HepG2 (cell line): ENCODE data around the gene ARPIN. TPM values are rescaled to one million over a fixed set of nuclear protein-coding genes. Genes with fewer than 3 reads are reported as not detected.

Experiments used
- ADNP ChIP-seq: sonication (generic); formaldehyde crosslinking; IDR thresholded peaks from 2 replicates; pipeline ENCODE4 v1.4.0; 2020; ENCODE audit warnings: missing genetic modification reagents
- CENPBD1 ChIP-seq: sonication (generic); formaldehyde crosslinking; IDR thresholded peaks from 2 replicates; pipeline ENCODE4 v1.8.0; 2022; ENCODE audit warnings: missing genetic modification reagents, low read depth, mild to moderate bottlenecking, borderline replicate concordance
- HMGXB4 ChIP-seq, 2 experiments: sonication (generic) in 1 of 2; formaldehyde crosslinking in 1 of 2; IDR thresholded peaks; 2 replicates each; pipeline versions ENCODE4 v1.4.0 to v1.6.1; 2018 to 2020; ENCODE audit warnings: missing genetic modification reagents in 2 of 2, borderline replicate concordance in 1 of 2, low read depth in 1 of 2, mild to moderate bottlenecking in 1 of 2, missing biosample characterization in 1 of 2
- MZF1 ChIP-seq: sonication (generic); formaldehyde crosslinking; IDR thresholded peaks from 2 replicates; pipeline ENCODE4 v1.8.1; 2023; ENCODE audit warnings: mild to moderate bottlenecking, missing genetic modification reagents, borderline replicate concordance
- NR3C1 ChIP-seq: sonication (generic); formaldehyde crosslinking; IDR thresholded peaks from 2 replicates; pipeline ENCODE4 v1.4.0; 2020; ENCODE audit warnings: missing genetic modification reagents
- PHF8 ChIP-seq: sonication (generic); formaldehyde crosslinking; IDR thresholded peaks from 2 replicates; pipeline ENCODE4 v1.5.0; 2020; ENCODE audit warnings: missing genetic modification reagents
- SMARCC2 ChIP-seq: fragments of 450-650 bp; IDR thresholded peaks from 2 replicates; pipeline ENCODE4 v1.6.1; 2017; ENCODE audit warnings: antibody characterized with exemption, mild to moderate bottlenecking
- TOE1 ChIP-seq: sonication (generic); formaldehyde crosslinking; IDR thresholded peaks from 2 replicates; pipeline ENCODE4 v1.4.0; 2020; ENCODE audit warnings: mild to moderate bottlenecking, missing genetic modification reagents
- ZFP1 ChIP-seq: IDR thresholded peaks from 2 replicates; pipeline ENCODE4 v1.6.1; 2016
- ZFP82 ChIP-seq: sonication (generic); formaldehyde crosslinking; IDR thresholded peaks from 2 replicates; pipeline ENCODE4 v1.5.1; 2020; ENCODE audit warnings: mild to moderate bottlenecking, missing genetic modification reagents, borderline replicate concordance
- ZNF274 ChIP-seq: sonication (generic); formaldehyde crosslinking; IDR thresholded peaks from 2 replicates; pipeline ENCODE4 v1.5.1; 2020; ENCODE audit warnings: mild to moderate bottlenecking, missing genetic modification reagents
- ZNF296 ChIP-seq: sonication (generic); formaldehyde crosslinking; conservative IDR thresholded peaks from 2 replicates; pipeline ENCODE4 v1.5.0; 2020; ENCODE audit warnings: mild to moderate bottlenecking, missing genetic modification reagents
- ZNF546 ChIP-seq: sonication (generic); formaldehyde crosslinking; conservative IDR thresholded peaks from 2 replicates; pipeline ENCODE4 v1.8.1; 2023; ENCODE audit warnings: mild to moderate bottlenecking, missing genetic modification reagents
- polyA plus RNA-seq, 8 experiments: library from polyadenylated mRNA; depleted of rRNA in 3 of 8; stranded (reverse) in 7 of 8; unstranded in 1 of 8; fragments of >200 nt; fragmentation: Illumina TruSeq in 4 of 8; extraction: Trizol in 4 of 8; gene quantifications; 2 replicates each; pipeline versions ENCODE4 v1.2.1 to v1.2.3, GENCODE V29; 2011 to 2016; ENCODE audit warnings: low read depth in 4 of 8, missing spikeins in 1 of 8, mixed read lengths in 1 of 8; ENCODE audit not compliant: insufficient read depth in 1 of 8
- total RNA-seq, 5 experiments: library from RNA; depleted of rRNA; stranded (reverse); fragments of >200 nt; fragmentation: Illumina TruSeq; extraction: Trizol; gene quantifications; 2 replicates each; pipeline ENCODE4 v1.2.3, GENCODE V29; 2016; ENCODE audit warnings: low read depth in 1 of 5
- TF ChIP-seq, protein P1 (sequence below), 2 experiments: fragments of 450-650 bp in 1 of 2; sonication (generic) in 1 of 2; formaldehyde crosslinking in 1 of 2; IDR thresholded peaks; 2 replicates each; pipeline versions ENCODE4 v1.6.1 to v1.8.0; 2016 to 2022; ENCODE audit warnings: antibody characterized with exemption in 1 of 2, mild to moderate bottlenecking in 1 of 2, missing genetic modification reagents in 1 of 2
- TF ChIP-seq, protein P2 (sequence below): sonication (generic); formaldehyde crosslinking; IDR thresholded peaks from 2 replicates; pipeline ENCODE4 v1.8.1; 2023; ENCODE audit warnings: mild to moderate bottlenecking, missing genetic modification reagents
- TF ChIP-seq, protein P3 (sequence below): sonication (generic); formaldehyde crosslinking; IDR thresholded peaks from 2 replicates; pipeline ENCODE4 v1.4.0; 2020; ENCODE audit warnings: missing genetic modification reagents; ENCODE audit errors: not compliant biosample characterization

Gene ARPIN
- total and polyA plus RNA-seq, 2 of the 13 experiments (the other 11 are each of a cell fraction or from before 2014, with no cell fraction given), result 2.8 to 5.0 TPM

DNA sequence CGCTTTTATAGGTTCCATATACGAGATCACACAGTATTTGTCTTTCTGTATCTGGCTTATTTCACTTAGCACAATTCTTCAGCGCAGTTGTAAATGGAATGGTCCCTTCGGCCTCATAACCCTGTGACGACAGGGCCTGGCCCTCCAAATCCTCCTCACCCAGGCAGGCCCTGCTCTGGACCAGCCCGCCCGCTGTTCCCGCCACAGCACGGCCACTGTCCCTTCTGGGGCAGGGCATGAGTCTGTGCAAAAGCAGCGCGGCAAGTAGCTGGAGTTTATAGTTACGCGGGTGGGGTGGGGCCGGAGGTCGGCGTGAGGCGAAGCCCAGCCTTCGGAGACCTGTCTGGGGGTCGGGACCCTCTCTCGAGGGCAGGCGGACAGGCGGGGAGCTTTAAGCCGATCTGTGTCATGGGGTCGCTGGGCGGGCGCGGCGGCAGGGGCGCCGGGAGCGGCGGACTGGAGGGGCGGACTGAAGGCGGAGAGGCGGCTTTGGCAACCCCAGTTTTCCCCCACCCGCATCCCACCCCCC lies 543 bp downstream of the ARPIN start (continued):
- TF ChIP-seq, protein P1, sequence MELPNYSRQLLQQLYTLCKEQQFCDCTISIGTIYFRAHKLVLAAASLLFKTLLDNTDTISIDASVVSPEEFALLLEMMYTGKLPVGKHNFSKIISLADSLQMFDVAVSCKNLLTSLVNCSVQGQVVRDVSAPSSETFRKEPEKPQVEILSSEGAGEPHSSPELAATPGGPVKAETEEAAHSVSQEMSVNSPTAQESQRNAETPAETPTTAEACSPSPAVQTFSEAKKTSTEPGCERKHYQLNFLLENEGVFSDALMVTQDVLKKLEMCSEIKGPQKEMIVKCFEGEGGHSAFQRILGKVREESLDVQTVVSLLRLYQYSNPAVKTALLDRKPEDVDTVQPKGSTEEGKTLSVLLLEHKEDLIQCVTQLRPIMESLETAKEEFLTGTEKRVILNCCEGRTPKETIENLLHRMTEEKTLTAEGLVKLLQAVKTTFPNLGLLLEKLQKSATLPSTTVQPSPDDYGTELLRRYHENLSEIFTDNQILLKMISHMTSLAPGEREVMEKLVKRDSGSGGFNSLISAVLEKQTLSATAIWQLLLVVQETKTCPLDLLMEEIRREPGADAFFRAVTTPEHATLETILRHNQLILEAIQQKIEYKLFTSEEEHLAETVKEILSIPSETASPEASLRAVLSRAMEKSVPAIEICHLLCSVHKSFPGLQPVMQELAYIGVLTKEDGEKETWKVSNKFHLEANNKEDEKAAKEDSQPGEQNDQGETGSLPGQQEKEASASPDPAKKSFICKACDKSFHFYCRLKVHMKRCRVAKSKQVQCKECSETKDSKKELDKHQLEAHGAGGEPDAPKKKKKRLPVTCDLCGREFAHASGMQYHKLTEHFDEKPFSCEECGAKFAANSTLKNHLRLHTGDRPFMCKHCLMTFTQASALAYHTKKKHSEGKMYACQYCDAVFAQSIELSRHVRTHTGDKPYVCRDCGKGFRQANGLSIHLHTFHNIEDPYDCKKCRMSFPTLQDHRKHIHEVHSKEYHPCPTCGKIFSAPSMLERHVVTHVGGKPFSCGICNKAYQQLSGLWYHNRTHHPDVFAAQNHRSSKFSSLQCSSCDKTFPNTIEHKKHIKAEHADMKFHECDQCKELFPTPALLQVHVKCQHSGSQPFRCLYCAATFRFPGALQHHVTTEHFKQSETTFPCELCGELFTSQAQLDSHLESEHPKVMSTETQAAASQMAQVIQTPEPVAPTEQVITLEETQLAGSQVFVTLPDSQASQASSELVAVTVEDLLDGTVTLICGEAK (IDR thresholded peaks at IDR 0.05), result no peak
- TF ChIP-seq, protein P1 (CRISPR knock-in tag; IDR thresholded peaks at IDR 0.05), result peak; percentile 61; the same call in 1 of the 2 replicates
- TF ChIP-seq ZFP82 (no peak), ZNF274 (CRISPR knock-in tag) (peak; percentile 70), MZF1 (CRISPR knock-in tag) (no peak), ZNF296 (CRISPR knock-in tag) (peak; percentile 69; the same call in 1 of the 2 replicates), PHF8 (peak; percentile 59), HMGXB4 (CRISPR knock-in tag; IDR thresholded peaks at IDR 0.05; ENCODE audit: borderline replicate concordance in 1 of 2, low read depth in 1 of 2) (peak in 1 of 2 experiments; percentile 75; a peak in 2 of 4 replicates), NR3C1 (no peak), ZFP1 (CRISPR knock-in tag) (no peak), CENPBD1 (no peak), SMARCC2 (no peak), ZNF546 (CRISPR knock-in tag) (peak; percentile 34; the same call in 1 of the 2 replicates), TOE1 (no peak; the same call in 1 of the 2 replicates), ADNP (no peak)
- TF ChIP-seq, protein P2, sequence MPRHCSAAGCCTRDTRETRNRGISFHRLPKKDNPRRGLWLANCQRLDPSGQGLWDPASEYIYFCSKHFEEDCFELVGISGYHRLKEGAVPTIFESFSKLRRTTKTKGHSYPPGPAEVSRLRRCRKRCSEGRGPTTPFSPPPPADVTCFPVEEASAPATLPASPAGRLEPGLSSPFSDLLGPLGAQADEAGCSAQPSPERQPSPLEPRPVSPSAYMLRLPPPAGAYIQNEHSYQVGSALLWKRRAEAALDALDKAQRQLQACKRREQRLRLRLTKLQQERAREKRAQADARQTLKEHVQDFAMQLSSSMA (CRISPR knock-in tag), result 0 out of 2 replicates have a peak, but pooled peaks have one; percentile 33
- TF ChIP-seq, protein P3, sequence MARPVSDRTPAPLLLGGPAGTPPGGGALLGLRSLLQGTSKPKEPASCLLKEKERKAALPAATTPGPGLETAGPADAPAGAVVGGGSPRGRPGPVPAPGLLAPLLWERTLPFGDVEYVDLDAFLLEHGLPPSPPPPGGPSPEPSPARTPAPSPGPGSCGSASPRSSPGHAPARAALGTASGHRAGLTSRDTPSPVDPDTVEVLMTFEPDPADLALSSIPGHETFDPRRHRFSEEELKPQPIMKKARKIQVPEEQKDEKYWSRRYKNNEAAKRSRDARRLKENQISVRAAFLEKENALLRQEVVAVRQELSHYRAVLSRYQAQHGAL (CRISPR knock-in tag), result no peak
